Pericardium fibroblast (primary cell): ENCODE measurements around the gene MOCS1. TPM values are rescaled to one million over a fixed set of nuclear protein-coding genes. Genes with fewer than 3 reads are reported as not detected.

ENCODE experiments used
- total RNA-seq: library from RNA; depleted of rRNA; stranded (reverse); fragments of >200 nt; gene quantifications from 2 replicates; pipeline ENCODE4 v1.2.3, GENCODE V29; 2015

The MOCS1 gene
- 7.9 and 15.2 TPM in 2 replicates for total RNA-seq

GRCh38 chr6:39934131-39934757 lies at the start of gene MOCS1:
TSS of gene MOCS1 (minus strand) at chr6:39934462. CDS start at chr6:39934417, 45 bp downstream.

Other genes with a start within 250 kb of the MOCS1 start
- under 0.01 TPM in 1 of 2 replicates, not detected in the other for gene KIF6, start 209.1 kb downstream of the MOCS1 start, total RNA-seq
- 11.2 and 26.6 TPM in 2 replicates for gene DAAM2, start 142.1 kb downstream of the MOCS1 start, total RNA-seq